ENCODE measurements around the gene EPS15.
"Not testable (repeated sequence)": the region's sequence is repeated elsewhere in the genome, so short reads cannot be mapped to it uniquely, and the experiment has no call there.

Gene EPS15

GRCh38 chr1:51463561-51463960 lies 55.5 kb downstream of the EPS15 start:
- DNase-seq: no peak

- not testable (repeated sequence) for DNase-seq
These were observed 56.8 kb downstream of the EPS15 start for GRCh38 chr1:51462289-51462688.

- DNase-seq: no peak
These were observed 64.5 kb downstream of the EPS15 start for GRCh38 chr1:51454554-51454953.

GRCh38 chr1:51453010-51453409 lies 66.1 kb downstream of the EPS15 start:
- peak in 1 of 2 experiments; percentile 49 for DNase-seq

- not testable (repeated sequence) for DNase-seq
These were observed 70.1 kb downstream of the EPS15 start for GRCh38 chr1:51448844-51449454.

GRCh38 chr1:51445351-51446090 lies 73.5 kb downstream of the EPS15 start:
- no peak for DNase-seq

- DNase-seq: no peak
These were observed 74.4 kb downstream of the EPS15 start for GRCh38 chr1:51444534-51445192.

GRCh38 chr1:51444096-51444495 lies 75.0 kb downstream of the EPS15 start:
- DNase-seq: no peak

- no peak for DNase-seq
These were observed 75.5 kb downstream of the EPS15 start for GRCh38 chr1:51443555-51443954.

GRCh38 chr1:51442616-51443015 lies 76.5 kb downstream of the EPS15 start:
- no peak for DNase-seq

GRCh38 chr1:51442198-51442597 lies 76.9 kb downstream of the EPS15 start:
- DNase-seq: no peak

- DNase-seq: peak in 1 of 2 experiments; percentile 48
These were observed 79.2 kb downstream of the EPS15 start for GRCh38 chr1:51439895-51440294.

GRCh38 chr1:51439053-51439452 lies 80.0 kb downstream of the EPS15 start:
- DNase-seq: no peak

- not testable (repeated sequence) for DNase-seq
These were observed 81.7 kb downstream of the EPS15 start for GRCh38 chr1:51437391-51437790.

- DNase-seq: no peak
These were observed 83.2 kb downstream of the EPS15 start for GRCh38 chr1:51435878-51436277.

- DNase-seq: no peak
These were observed 85.0 kb downstream of the EPS15 start for GRCh38 chr1:51433972-51434510.

- DNase-seq: peak in 1 of 2 experiments; percentile 29
These were observed 85.6 kb downstream of the EPS15 start for GRCh38 chr1:51433269-51433971.

GRCh38 chr1:51432146-51432545 lies 86.9 kb downstream of the EPS15 start:
- DNase-seq: no peak

GRCh38 chr1:51427438-51427837 lies 91.6 kb downstream of the EPS15 start:
- DNase-seq: no peak

GRCh38 chr1:51425955-51426354 lies 93.1 kb downstream of the EPS15 start:
- DNase-seq: no peak

GRCh38 chr1:51425273-51425672 lies 93.8 kb downstream of the EPS15 start:
- DNase-seq: no peak

- no peak for DNase-seq
These were observed 95.8 kb downstream of the EPS15 start for GRCh38 chr1:51423073-51423821.
